Measurements from ENCODE around the gene ROR2. TPM values are rescaled to one million over a fixed set of nuclear protein-coding genes. Genes with fewer than 3 reads are reported as not detected.
"Not testable (repeated sequence)": the region's sequence is repeated elsewhere in the genome, so short reads cannot be mapped to it uniquely, and the experiment has no call there.

The ROR2 gene
- total RNA-seq, 1 donor from 2014 or later: under 0.01 TPM

DNA sequence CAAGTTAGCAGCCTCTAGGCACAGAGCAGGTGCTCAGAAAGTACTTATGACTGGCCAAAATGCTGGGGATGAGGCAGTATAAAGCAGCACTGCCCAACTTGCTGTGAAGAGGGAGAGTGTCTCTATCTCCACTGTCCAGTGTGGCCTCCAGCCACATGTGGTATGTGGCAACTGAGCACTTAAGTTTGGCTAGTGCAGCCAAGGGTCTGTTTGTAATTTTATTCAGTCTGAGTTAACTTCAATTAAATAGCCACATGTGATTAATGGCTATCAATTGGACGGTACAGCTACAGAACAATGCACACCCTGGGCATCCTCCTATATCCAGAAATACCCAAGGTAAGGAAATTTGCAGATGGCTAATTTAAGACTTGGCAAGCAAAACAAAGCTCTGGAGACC lies 26.9 kb downstream of the ROR2 start:
- DNase-seq: no peak

DNA sequence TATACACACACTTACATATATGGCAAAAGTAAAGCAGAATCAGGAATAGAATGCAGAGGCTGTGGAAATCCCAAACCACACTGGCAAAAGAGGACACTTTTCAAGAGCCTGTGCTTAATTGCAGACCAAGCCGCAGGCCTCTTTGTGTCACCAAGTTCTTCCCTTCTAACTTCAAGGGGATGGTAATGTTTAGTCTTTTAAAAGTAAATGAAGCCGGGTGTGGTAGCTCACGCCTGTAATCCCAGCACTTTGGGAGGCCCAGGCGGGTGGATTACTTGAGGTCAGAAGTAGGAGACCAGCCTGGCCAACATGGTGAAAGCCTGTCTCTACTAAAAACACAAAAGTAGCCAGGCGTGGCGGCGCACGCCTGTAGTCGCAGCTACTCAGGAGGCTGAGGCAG lies 28.7 kb downstream of the ROR2 start:
- DNase-seq: no peak

DNA sequence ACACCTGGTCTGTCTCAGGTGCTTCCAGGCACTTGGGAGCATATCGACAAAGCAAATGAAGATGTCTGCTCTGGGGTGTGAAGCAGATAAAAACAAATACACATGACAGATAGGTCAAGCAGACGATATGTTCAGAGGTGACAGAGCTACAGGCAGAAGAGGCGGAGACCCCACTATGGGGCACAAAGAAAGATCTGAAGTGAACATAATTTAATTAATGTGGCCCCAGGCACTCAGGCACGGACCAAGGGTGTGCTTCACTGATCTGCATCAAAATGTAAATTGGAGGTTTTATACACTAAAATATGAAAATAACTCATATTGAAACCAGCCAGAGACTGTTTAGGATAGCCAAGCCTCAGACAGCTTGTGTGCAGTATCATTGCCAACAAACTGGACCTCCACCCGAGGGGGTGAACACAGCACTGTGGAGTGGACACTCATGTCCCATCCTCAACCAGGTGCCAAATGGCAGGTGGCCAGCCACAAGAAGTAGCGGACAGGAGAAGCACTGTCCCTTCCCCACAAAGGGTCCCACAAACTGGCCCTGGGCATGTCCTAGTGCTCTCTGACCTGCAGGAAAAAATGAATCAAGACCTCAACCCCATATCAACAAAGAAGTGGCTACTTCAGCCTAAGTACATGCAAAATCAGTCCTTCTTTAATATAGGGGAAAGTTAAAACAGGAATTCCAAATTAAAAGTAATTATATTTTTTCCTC lies 29.2 kb downstream of the ROR2 start:
- no peak for DNase-seq

DNA sequence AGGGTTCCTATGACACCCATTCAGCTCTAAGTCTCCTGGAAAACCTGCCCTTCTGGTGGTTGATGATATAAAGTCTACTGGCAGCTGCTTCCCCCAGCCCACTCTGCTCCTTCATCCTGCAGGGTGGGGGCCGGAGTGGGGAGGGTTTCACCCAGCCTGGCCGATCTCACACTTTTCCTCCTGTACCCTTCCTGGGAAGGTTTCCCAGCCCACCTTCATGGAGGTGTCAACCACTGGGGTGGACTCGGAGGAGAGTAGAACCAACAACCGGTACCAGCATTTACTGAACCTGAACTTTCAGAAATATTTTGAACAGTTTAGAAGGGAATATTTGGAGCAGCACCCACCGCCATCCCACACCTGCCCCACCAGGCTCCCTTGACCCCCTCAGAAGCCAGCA lies 30.4 kb downstream of the ROR2 start:
- DNase-seq: no peak

DNA sequence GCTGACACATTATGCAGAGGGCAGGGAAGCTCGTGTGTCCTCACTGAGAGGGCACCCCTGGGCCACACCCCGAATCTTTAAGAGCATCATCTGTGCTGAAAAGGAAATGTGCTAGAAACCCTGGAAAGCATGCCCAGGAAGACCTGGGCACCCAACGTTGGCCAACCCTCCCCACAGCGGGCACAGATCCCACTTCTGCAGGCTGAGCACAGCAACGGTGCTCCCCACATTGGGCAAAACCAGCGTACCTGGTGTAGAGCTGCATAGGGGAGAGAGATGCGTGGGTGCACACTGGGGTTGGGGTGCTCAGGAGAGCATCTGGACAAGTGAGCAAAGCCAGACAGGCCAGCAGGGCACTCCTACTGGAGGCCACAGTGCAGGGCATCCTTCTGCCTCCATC lies 32.6 kb downstream of the ROR2 start:
- DNase-seq: no peak

DNA sequence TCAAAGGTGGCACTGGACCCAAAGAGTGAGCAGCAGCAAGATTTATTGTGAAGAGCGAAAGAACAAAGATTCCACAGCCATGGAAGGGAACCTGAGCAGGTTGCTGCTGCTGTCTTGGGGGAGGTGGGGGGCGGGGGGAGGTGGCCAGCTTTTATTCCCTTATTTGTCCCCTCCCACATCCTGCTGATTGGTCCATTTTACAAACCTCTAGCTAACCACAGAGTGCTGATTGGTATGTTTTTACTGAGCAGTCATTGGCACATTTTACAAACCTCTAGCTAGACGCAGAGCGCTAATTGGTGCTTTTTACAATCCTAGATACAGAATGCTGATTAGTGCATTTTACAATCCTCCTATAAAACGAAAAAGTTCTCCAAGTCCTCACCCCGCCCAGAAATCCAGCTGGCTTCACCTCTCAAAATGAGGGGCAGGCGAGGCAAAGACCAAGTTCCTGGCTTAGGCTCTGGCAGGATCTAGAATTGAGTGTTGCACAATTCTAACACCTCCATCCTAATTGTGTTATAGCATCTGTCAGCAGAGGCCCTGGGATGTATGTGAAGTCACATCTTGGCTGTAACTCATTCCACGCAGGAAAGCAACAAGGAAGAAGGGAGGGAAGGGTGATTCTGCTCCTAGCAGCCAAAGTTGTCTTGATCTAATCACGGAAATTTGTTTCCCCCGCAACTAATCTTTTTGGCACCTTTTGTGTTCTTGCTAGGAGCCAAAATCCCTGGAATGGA lies 34.3 kb downstream of the ROR2 start:
- DNase-seq: no peak

DNA sequence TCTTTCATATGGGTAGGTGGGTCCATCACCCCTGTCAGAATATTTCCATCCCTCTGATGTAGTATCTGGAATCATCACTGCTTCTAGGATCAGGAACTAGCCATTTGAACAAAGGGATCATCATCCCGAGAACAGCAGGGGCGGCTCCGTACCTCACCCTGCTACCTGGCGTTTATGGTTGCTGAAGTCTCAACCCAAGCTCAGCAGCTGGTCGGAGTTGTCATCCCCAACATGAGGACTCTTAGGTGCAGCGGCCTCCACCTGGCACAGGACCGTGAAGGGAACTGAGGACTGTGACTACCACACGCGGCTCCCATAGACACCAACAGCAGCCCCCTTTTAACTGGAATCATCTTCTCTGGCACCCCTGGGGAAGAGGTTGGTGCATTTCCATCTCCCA lies 35.1 kb downstream of the ROR2 start:
- DNase-seq: no peak

DNA sequence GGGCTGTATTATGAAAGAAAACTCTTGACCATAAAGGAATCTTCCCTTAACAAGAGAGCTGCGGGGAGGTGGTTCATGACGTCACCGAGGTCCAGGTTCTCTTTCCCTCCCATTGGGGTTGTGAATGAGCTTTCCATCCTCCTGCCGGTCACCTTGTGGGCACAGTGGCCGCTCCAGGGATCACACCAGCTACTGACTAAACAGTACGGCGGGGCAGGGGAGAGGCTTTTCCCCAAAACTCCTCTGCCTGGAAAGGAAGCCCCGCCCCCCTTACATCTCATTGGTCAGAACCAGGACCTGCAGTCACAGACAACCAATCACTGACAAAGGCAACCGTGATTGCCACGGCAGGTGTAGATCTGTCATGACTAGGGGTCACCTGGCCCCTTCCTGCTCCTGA lies 35.6 kb downstream of the ROR2 start:
- no peak for DNase-seq

DNA sequence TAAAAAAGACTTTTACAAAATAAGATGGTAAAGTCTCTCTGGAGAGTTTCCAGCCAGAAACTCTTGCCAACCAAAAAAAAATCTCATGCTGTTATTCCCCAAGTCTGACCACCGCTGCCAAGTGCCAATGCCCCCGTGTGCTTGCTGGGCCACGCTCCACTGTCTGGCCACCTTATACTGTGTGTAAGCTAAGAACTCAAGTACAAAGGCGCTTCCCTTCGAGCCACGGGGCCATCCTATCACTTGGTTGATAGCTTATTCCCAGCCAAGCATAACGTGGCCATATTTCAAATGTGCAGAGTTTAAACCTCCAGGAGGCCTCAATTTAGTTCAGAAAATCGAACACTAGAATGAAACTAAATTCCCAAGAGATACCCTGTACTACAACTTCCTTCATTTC lies 36.0 kb downstream of the ROR2 start:
- DNase-seq: no peak

DNA sequence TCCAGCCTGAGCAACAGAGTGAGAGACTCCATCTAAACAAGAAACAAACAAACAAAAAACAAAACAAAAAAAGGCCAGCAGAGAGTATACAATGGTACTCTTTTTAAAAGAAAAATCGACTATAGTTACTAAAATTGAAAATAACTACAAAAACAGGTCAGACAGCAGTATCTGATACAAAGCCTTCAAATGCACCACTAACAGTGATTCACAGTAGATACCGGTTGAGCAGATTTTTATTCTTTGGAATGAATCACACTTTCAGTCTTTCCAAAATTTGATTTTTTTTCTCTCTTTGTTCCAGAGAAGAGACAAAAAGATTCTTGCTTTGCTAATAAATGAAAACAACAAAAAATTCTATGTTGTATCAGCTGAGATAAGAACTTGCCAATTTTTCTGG lies 36.9 kb downstream of the ROR2 start:
- no peak for DNase-seq

DNA sequence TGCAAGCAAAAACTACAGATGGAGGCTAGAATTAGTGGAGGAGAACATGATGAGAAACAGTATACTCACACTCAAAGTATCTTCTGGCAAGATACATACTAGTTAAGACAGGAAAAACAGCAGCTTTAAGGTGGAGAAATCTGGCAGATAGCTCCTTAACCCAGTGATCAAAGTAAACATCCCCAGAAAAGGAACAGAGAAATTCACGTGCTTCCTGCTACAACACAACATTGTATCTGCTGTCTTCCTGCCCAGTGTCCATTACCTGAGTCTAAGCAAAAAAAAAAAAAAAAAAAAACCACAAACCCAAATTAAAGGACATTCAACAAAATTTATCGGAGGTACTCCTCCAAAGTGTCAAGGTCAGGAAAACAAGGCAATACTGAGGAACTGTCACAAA lies 38.4 kb downstream of the ROR2 start:
- no peak for DNase-seq

DNA sequence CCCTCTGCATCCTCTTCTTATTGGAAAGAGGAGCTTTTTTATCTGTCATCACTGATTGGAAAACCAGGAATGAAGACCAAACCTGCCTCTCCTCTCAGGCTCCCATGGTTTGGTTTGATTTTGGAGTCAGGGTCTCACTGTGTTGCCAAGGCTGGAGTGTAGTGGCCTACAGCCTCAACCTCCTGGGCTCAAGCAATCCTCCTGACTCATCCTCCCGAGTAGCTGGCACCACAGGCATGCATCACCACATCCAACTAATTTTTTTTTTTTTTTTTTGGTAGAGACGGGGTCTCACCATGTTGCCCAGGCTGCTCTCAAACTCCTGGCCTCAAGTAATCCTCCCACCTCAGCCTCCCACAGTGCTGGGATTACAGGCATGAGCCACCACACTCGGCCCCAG lies 40.8 kb downstream of the ROR2 start:
- DNase-seq: not testable (repeated sequence)

DNA sequence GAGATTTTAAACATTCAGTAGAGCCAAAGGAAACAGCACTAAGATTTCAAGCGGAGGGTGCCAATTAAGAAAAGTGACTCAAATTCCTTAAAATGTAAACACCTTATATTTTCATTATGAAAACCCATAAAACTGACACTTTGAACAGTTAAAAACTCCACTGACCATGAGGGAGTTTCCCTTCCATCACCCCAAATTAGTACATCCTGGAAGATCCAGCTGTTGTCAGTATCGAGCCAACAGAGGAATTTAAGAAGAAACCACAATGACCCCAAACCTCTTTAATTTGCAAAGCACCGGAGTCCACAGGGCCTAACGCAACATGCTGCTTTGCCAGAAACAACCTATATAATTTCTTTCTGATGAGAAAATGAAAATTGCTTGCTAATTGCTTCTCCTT lies 41.3 kb downstream of the ROR2 start:
- DNase-seq: no peak

DNA sequence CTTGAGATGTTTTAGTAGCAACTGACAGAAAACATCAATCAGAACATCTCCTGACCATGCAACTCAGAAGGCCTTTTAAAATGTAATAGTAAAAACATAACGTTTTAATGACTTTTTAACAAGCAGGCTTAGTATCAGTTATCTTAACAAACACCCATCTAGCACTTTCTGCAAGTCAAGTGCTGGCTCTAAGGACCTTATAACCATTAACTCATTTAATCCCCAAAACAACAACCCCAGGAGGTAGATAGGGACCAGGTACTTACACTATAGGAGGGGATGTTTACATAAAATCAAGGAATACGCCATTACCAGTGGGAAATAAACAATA lies 41.8 kb downstream of the ROR2 start:
- DNase-seq: no peak

DNA sequence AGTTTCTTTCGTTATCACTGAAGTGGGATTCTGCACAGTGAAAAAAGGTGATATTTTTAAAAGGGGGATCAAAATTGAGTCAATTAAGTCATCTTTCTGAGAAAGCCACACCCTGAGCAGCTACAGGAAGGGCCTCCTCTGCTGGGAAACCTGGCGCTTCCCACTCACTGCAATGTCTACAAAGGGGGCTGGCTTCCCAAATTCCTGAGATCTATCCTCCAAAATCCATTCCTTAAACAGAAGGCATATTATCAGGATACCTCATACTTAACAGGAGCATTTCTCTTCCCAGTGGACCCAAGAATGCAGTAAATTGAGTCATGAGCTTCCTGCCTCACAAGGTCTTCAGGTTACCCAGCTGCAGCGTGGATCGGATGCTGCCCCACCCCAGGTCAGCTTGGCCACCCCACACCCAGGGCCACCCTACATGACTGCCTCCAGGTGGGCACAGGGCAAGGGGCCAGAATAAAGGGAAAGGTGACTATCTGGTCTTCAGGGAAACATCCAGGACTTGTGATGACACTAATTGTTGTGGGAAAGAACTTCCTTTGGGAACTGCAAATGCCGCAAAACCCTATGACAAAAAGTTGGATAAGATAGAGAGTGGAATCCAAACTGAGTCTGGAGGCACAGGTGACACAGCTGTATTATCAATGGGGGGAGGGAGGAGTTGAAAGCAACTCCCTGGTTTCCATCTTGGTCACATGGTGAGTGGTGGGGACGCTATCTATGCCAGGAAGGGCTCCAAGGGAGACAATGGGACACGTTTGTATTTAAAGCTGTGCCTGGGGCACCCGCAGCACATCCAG lies 42.3 kb downstream of the ROR2 start:
- no peak for DNase-seq

DNA sequence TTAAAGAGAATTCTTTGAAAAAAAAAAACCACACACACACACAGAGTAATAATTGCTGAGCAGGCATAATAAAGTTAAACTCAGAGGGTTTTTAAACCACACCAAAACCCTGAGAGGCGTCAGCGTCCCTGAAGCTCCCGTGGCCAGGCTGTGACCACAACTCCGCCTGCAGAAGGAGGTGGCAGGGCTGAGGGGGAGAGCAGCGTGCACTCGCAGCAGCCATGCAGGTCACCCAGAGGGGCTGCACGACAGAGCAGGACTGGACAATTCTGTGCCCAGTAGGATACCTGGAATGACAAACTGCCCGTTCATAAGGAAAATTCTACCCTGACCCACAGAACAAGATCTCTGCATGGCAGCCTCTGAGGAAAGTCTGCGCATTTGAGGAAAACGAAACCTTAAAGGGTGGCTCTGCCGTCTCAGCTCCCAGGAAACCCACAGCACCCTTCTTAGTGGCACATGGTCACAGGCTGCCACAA lies 44.0 kb downstream of the ROR2 start:
- no peak for DNase-seq

DNA sequence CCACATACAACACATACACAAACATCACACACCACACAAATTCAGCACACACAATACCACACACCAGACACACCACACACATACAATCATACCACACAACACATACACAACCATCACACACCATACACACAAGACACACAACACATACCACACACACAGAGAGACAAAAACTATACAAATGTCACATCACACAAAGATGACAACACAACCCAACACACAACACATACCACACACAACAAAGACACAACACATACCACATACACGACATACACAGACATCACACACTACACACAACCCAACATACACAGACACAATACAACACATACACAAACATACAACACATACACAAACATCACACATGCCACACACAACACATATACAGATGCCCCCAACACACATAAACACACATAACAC lies 44.8 kb downstream of the ROR2 start:
- no peak for DNase-seq

DNA sequence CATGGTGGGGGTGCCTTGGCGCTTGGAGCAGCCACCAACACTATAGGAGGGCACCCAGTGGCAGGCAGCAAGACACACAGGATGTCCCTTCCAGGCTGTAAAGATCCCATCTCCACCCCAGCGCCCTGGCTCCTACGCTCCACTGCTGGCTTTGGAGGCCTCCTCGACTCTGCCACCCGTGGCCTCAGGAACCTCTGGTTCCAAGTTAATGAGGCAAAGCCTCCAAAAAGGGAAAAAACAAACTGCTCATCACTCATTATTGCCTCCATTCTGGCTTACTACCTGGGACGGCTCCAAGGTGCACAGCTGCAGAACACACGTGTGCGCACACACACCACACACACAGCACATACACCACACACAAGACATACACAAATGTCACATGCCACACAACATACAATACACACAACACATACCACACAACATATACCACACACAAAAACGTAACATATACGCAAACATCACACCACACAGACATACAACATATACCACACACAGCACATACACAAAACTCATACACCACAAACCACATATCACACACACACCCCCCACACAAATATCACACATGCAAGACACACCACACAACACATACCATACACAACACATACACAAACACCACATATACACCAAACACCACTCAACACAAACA lies 45.3 kb downstream of the ROR2 start:
- DNase-seq: no peak

DNA sequence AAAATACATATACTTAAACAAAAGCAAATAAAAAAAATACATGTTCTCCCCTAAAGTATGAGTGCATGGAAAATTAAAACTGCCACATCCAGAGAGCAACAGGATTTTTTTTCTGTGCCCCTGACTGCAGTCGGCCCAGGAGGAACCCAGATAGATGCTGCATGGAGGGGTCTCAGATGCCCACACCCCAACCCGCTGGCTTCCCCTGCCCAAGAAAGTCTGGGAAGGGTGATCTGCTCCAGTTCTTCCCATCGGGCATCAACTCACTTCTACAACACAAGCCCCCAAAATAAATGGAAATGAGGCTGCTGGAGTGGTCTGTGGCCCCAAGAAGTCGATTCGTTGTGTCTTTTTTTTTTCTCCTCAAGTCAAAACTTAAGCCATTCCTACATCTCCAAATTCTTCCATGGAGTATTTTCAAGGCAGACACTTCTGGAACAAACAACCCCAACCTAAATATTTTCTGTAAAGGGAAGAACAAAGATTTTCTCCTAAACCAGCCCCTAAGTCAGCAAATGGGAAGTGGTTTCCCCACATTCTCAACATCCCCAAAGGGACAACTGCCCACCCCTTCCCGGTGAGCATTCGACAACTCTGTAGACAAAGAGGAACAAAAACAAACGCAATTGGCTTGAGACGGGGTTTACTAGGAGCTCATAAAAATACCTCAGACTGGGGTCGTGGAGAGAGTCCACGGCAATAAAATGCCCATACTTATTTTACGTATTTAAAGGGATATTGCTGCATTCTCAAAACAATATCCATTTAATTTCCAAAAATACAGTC lies 46.7 kb downstream of the ROR2 start:
- no peak for DNase-seq

DNA sequence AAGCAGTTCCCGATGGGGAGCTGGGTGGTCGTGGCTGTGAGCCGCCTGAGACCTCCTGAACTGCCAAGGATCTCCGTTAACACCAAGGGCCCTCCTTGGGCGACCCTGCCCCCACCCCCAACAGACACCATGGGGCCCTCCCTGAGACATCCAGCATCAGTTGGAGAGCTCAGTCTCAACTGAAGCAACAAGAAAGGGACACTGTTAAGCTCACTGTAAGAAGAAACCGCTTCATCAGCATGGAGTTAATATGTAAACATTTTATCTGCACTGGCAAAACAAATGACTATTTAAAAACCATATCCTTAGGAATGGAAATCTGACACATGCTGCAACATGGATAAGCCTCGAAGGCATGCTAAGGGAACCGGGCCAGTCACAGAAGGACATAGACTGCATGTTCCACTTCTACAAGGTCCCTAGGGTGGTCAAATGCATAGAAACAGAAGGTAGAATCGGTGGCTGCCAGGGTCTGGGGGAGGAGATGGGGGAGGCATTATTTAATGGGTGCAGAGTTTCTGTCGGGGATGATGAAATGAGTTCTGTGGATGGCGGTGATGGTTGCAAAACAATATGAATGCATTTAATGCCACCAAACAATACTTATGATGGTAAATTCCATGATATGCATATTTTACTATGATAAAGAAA lies 47.4 kb downstream of the ROR2 start:
- no peak for DNase-seq

DNA sequence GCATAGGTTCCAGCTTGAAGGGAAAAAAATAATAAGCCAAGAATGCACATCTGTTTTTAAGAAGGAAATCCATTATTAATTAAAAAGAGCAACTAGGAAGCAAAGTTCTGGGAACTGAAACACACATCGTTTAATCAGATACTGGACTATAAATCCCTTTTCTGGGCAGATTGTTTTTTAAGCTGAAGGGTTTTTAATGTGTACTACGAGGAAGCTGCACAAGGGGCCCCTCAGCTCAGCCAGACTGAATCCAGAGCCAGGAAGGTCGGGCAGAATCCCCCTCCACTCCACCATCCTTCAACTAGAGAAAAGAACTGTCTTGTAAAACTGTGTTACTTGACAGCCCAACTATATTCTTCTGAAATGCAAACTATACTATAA lies 49.2 kb downstream of the ROR2 start:
- DNase-seq: no peak

All from dermis blood vessel endothelial cell (primary cell).